ENCODE results near the gene TECTB. TPM values are rescaled to one million over a fixed set of nuclear protein-coding genes. Genes with fewer than 3 reads are reported as not detected.

TECTB gene
- total RNA-seq, 4 donors from 2014 or later = not detected

- no peaks in the 10 kb centered on the region for H3K4me1 ChIP-seq
- H3K9me3 ChIP-seq = no peaks in the 10 kb centered on the region
- H3K36me3 ChIP-seq = no peaks in the 10 kb centered on the region
- no peak overlapping the region for H3K27ac ChIP-seq
- no peak overlapping the region for H3K4me3 ChIP-seq
- TF ChIP-seq EP300 (IDR thresholded peaks at IDR 0.05) (no peak), POLR2A (IDR thresholded peaks at IDR 0.05) (no peak), CTCF (IDR thresholded peaks at IDR 0.05) (no peak), POLR2AphosphoS5 (IDR thresholded peaks at IDR 0.05) (no peak)
- 60% methylated on average over 3 of the region's 3 CpGs for WGBS
- H3K27me3 ChIP-seq = no peaks in the 10 kb centered on the region
- no peak for DNase-seq (ENCODE audit: low spot score in 2 of 2)
Observed at GRCh38 chr10:112271982-112272381, 11.2 kb upstream of the TECTB start.

- H3K4me3 ChIP-seq = no peak overlapping the region
- WGBS = 87% methylated on average over 5 of the region's 5 CpGs
- no peaks in the 10 kb centered on the region for H3K9me3 ChIP-seq
- no peaks in the 10 kb centered on the region for H3K4me1 ChIP-seq
- DNase-seq (ENCODE audit: low spot score in 2 of 2) = no peak
- TF ChIP-seq POLR2A (IDR thresholded peaks at IDR 0.05) (no peak), CTCF (IDR thresholded peaks at IDR 0.05) (no peak), POLR2AphosphoS5 (IDR thresholded peaks at IDR 0.05) (no peak), EP300 (IDR thresholded peaks at IDR 0.05) (no peak)
- H3K36me3 ChIP-seq = no peaks in the 10 kb centered on the region
- H3K27ac ChIP-seq = no peak overlapping the region
- no peaks in the 10 kb centered on the region for H3K27me3 ChIP-seq
Observed at GRCh38 chr10:112274831-112275230, 8.4 kb upstream of the TECTB start.

GRCh38 chr10:112275512-112276245 lies 7.5 kb upstream of the TECTB start:
- Histone ChIP-seq H3K4me1 (no peaks in the 10 kb centered on the region), H3K36me3 (no peaks in the 10 kb centered on the region), H3K9me3 (no peaks in the 10 kb centered on the region), H3K27ac (no peak overlapping the region), H3K27me3 (no peaks in the 10 kb centered on the region), H3K4me3 (no peak overlapping the region)
- DNase-seq (ENCODE audit: low spot score in 2 of 2) = no peak
- TF ChIP-seq POLR2AphosphoS5 (IDR thresholded peaks at IDR 0.05) (no peak), EP300 (IDR thresholded peaks at IDR 0.05) (no peak), POLR2A (IDR thresholded peaks at IDR 0.05) (no peak), CTCF (IDR thresholded peaks at IDR 0.05) (no peak)
- 62% methylated on average over 4 of the region's 4 CpGs for WGBS

GRCh38 chr10:112278871-112279270 lies 4.3 kb upstream of the TECTB start:
- no peak overlapping the region for H3K27ac ChIP-seq
- no peaks in the 10 kb centered on the region for H3K36me3 ChIP-seq
- no peaks in the 10 kb centered on the region for H3K27me3 ChIP-seq
- 57% methylated on average over 2 of the region's 2 CpGs for WGBS
- no peak for DNase-seq (ENCODE audit: low spot score in 2 of 2)
- no peaks in the 10 kb centered on the region for H3K9me3 ChIP-seq
- no peaks in the 10 kb centered on the region for H3K4me1 ChIP-seq
- TF ChIP-seq POLR2AphosphoS5 (IDR thresholded peaks at IDR 0.05) (no peak), CTCF (IDR thresholded peaks at IDR 0.05) (no peak), EP300 (IDR thresholded peaks at IDR 0.05) (no peak), POLR2A (IDR thresholded peaks at IDR 0.05) (no peak)
- H3K4me3 ChIP-seq = no peak overlapping the region

- no peak overlapping the region for H3K27ac ChIP-seq
- H3K36me3 ChIP-seq = no peaks in the 10 kb centered on the region
- 52% methylated on average over 3 of the region's 3 CpGs for WGBS
- H3K27me3 ChIP-seq = no peaks in the 10 kb centered on the region
- TF ChIP-seq CTCF (IDR thresholded peaks at IDR 0.05) (no peak), EP300 (IDR thresholded peaks at IDR 0.05) (no peak), POLR2AphosphoS5 (IDR thresholded peaks at IDR 0.05) (no peak), POLR2A (IDR thresholded peaks at IDR 0.05) (no peak)
- DNase-seq (ENCODE audit: low spot score in 2 of 2) = no peak
- H3K4me3 ChIP-seq = no peak overlapping the region
- H3K9me3 ChIP-seq = no peaks in the 10 kb centered on the region
- no peaks in the 10 kb centered on the region for H3K4me1 ChIP-seq
Observed at GRCh38 chr10:112279433-112279832, 3.8 kb upstream of the TECTB start.
